ENCODE data around the gene MRPS31.

GRCh38 chr13:40801255-40802217 lies 30.5 kb upstream of the MRPS31 start:
- TF ChIP-seq CTCF (conservative IDR thresholded peaks at IDR 0.05; ENCODE audit: low read length): no peak
- no peak for TF ChIP-seq EZH2phosphoT487 (IDR thresholded peaks at IDR 0.05; ENCODE audit: borderline replicate concordance, low read depth, low read length)

All from OCI-LY7 (cell line).